Measurements from ENCODE around the gene SPATS2L. TPM values are rescaled to one million over a fixed set of nuclear protein-coding genes. Genes with fewer than 3 reads are reported as not detected.

The SPATS2L gene
- total and polyA plus RNA-seq, 2 donors (not counting 1 experiment from before 2014, with no cell fraction given) = 0.27 to 0.44 TPM

- Mint-ChIP-seq H3K4me3 (no peak overlapping the region), H3K27ac (no peak overlapping the region), H3K27me3 (no peaks in the 10 kb centered on the region), H3K4me1 (peaks cover 19% of the 10 kb centered on the region), H3K9me3 (ENCODE audit: insufficient read depth) (no peaks in the 10 kb centered on the region)
- Histone ChIP-seq H3K27ac (ENCODE audit: low read length in 2 of 2) (no peak overlapping the region), H3K4me1 (ENCODE audit: control insufficient read depth in 2 of 2, insufficient read depth in 2 of 2, low read length in 2 of 2) (peaks cover 3 to 7% of the 10 kb centered on the region in 2 donors), H2AFZ (ENCODE audit: insufficient read depth, low read depth, low read length, poor library complexity, severe bottlenecking) (no peak overlapping the region), H3K36me3 (replicated peaks in 1 of 2; ENCODE audit: control extremely low read depth in 1 of 2, control insufficient read depth in 1 of 2, extremely low read depth in 1 of 2, insufficient read depth in 2 of 2, low read length in 1 of 2) (no peaks in the 10 kb centered on the region), H3K9ac (ENCODE audit: low read length) (no peak overlapping the region), H3K4me2 (replicated peaks; ENCODE audit: low read depth, low read length, poor library complexity, severe bottlenecking) (no peak overlapping the region), H3K79me2 (ENCODE audit: control insufficient read depth, insufficient read depth, low read length) (no peaks in the 10 kb centered on the region), H3K9me3 (ENCODE audit: control extremely low read depth in 1 of 3, control insufficient read depth in 2 of 3, insufficient read depth in 1 of 3, low read length in 2 of 3) (no peaks in the 10 kb centered on the region), H3K4me3 (ENCODE audit: control extremely low read depth in 1 of 5, extremely low read depth in 1 of 5, insufficient read depth in 1 of 5, low read depth in 2 of 5, low read length in 4 of 5) (no peak overlapping the region), H4K20me1 (ENCODE audit: control insufficient read depth, insufficient read depth, low read length, poor library complexity, severe bottlenecking) (no peaks in the 10 kb centered on the region), H3K27me3 (replicated peaks in 1 of 4; ENCODE audit: control extremely low read depth in 1 of 4, control insufficient read depth in 3 of 4, insufficient read depth in 4 of 4, low read length in 3 of 4) (no peaks in the 10 kb centered on the region)
- ATAC-seq (ENCODE audit: low read depth) (no peak), DNase-seq (no peak)
- WGBS (ENCODE audit: insufficient coverage) = 90% methylated on average over 2 of the region's 2 CpGs
- intact Hi-C loops (cut with micrococcal nuclease) = no loop called here
- ChIA-PET POLR2A (no interaction called here), CTCF (interaction anchor here (1.1 to 1.6 kb wide), 3 partner anchors 8 to 19 kb away, joined by 3 read pairs; no protein-coding TSS in a partner anchor)
- no peak for TF ChIP-seq CTCF (IDR thresholded peaks at IDR 0.05)
- no peak for TF ChIP-seq EZH2 (IDR thresholded peaks at IDR 0.05; ENCODE audit: borderline replicate concordance, insufficient read depth, low read depth, low read length, poor library complexity, severe bottlenecking)
These were observed 155.6 kb downstream of the SPATS2L start for GRCh38 chr2:200461846-200462710.

GRCh38 chr2:200463452-200463851 is 157.0 kb downstream of the SPATS2L start:
- no peak overlapping the region for H3K4me3 Mint-ChIP-seq
- Histone ChIP-seq H2AFZ (ENCODE audit: insufficient read depth, low read depth, low read length, poor library complexity, severe bottlenecking) (no peak overlapping the region), H3K9me3 (ENCODE audit: control extremely low read depth in 1 of 3, control insufficient read depth in 2 of 3, insufficient read depth in 1 of 3, low read length in 2 of 3) (no peaks in the 10 kb centered on the region), H3K79me2 (ENCODE audit: control insufficient read depth, insufficient read depth, low read length) (no peaks in the 10 kb centered on the region), H3K36me3 (replicated peaks in 1 of 2; ENCODE audit: control extremely low read depth in 1 of 2, control insufficient read depth in 1 of 2, extremely low read depth in 1 of 2, insufficient read depth in 2 of 2, low read length in 1 of 2) (no peaks in the 10 kb centered on the region), H4K20me1 (ENCODE audit: control insufficient read depth, insufficient read depth, low read length, poor library complexity, severe bottlenecking) (no peaks in the 10 kb centered on the region), H3K27ac (ENCODE audit: low read length in 2 of 2) (no peak overlapping the region), H3K4me1 (ENCODE audit: control insufficient read depth in 2 of 2, insufficient read depth in 2 of 2, low read length in 2 of 2) (peaks cover 3 to 7% of the 10 kb centered on the region in 2 donors), H3K27me3 (replicated peaks in 1 of 4; ENCODE audit: control extremely low read depth in 1 of 4, control insufficient read depth in 3 of 4, insufficient read depth in 4 of 4, low read length in 3 of 4) (no peaks in the 10 kb centered on the region), H3K4me3 (ENCODE audit: control extremely low read depth in 1 of 5, extremely low read depth in 1 of 5, insufficient read depth in 1 of 5, low read depth in 2 of 5, low read length in 4 of 5) (no peak overlapping the region), H3K4me2 (replicated peaks; ENCODE audit: low read depth, low read length, poor library complexity, severe bottlenecking) (no peak overlapping the region), H3K9ac (ENCODE audit: low read length) (no peak overlapping the region)
- no CpG with 5 or more reads among the region's 2 CpGs for WGBS (ENCODE audit: insufficient coverage)
- H3K27ac Mint-ChIP-seq = no peak overlapping the region
- ATAC-seq (ENCODE audit: low read depth) = no peak
- no peaks in the 10 kb centered on the region for H3K27me3 Mint-ChIP-seq
- no peak for TF ChIP-seq CTCF (IDR thresholded peaks at IDR 0.05)
- TF ChIP-seq EZH2 (IDR thresholded peaks at IDR 0.05; ENCODE audit: borderline replicate concordance, insufficient read depth, low read depth, low read length, poor library complexity, severe bottlenecking) = no peak
- DNase-seq = no peak
- ChIA-PET POLR2A (no interaction called here), CTCF (no interaction called here)
- H3K9me3 Mint-ChIP-seq (ENCODE audit: insufficient read depth) = no peaks in the 10 kb centered on the region
- peaks cover 24% of the 10 kb centered on the region for H3K4me1 Mint-ChIP-seq
- intact Hi-C loops (cut with micrococcal nuclease) = no loop called here
